Fibroblast of lung (primary cell): ENCODE measurements around the gene RIPK1. TPM values are rescaled to one million over a fixed set of nuclear protein-coding genes. Genes with fewer than 3 reads are reported as not detected.
A peak's percentile ranks its signal among the peaks of the same experiment; 100 is the strongest.
"Not testable (repeated sequence)": the region's sequence is repeated elsewhere in the genome, so short reads cannot be mapped to it uniquely, and the experiment has no call there.

ENCODE experiments used
- DNase-seq, 2 donors: peaks; one replicate each; pipeline versions ENCODE4 v3.0.0 to v3.0.0-alpha.2; 2010; ENCODE audit warnings: low read depth in 2 of 2
- H2AFZ ChIP-seq: 2 replicates; pipeline ENCODE4 v1.5.1; 2012; ENCODE audit warnings: low read length, control low read depth, inconsistent platforms
- H3K27ac ChIP-seq: 2 replicates; pipeline ENCODE4 v1.5.1; 2011; ENCODE audit warnings: low read length, control low read depth; ENCODE audit not compliant: insufficient read depth
- H3K27me3 ChIP-seq: 2 replicates; pipeline ENCODE4 v1.5.1; 2011; ENCODE audit warnings: mild to moderate bottlenecking, low read length; ENCODE audit not compliant: control insufficient read depth, insufficient read depth
- H3K36me3 ChIP-seq: 2 replicates; pipeline ENCODE4 v1.5.1; 2011; ENCODE audit warnings: low read length; ENCODE audit not compliant: control insufficient read depth, insufficient read depth
- H3K4me1 ChIP-seq: 2 replicates; pipeline ENCODE4 v1.5.1; 2011; ENCODE audit warnings: low read length; ENCODE audit not compliant: control insufficient read depth, insufficient read depth; ENCODE audit errors: extremely low read depth
- H3K4me2 ChIP-seq: 2 replicates; pipeline ENCODE4 v1.5.1; 2011; ENCODE audit warnings: low read length, control low read depth; ENCODE audit not compliant: insufficient read depth; ENCODE audit errors: extremely low read depth
- H3K4me3 ChIP-seq, 4 experiments: fragments of 200-600 bp in 1 of 4; sonication (generic) in 1 of 4; replicated peaks in 1 of 4; 2 replicates each; pipeline ENCODE4 v1.5.1; 2011 to 2016; ENCODE audit warnings: low read length in 4 of 4, low read depth in 3 of 4, mild to moderate bottlenecking in 3 of 4, control low read depth in 2 of 4, inconsistent platforms in 1 of 4, mixed read lengths in 1 of 4; ENCODE audit not compliant: insufficient read depth in 1 of 4; ENCODE audit errors: control extremely low read depth in 1 of 4
- H3K79me2 ChIP-seq: 2 replicates; pipeline ENCODE4 v1.5.1; 2012; ENCODE audit warnings: mild to moderate bottlenecking, low read length, inconsistent platforms; ENCODE audit not compliant: control insufficient read depth, insufficient read depth
- H3K9ac ChIP-seq: 2 replicates; pipeline ENCODE4 v1.5.1; 2011; ENCODE audit warnings: mild to moderate bottlenecking, low read length, control low read depth; ENCODE audit not compliant: insufficient read depth
- H3K9me3 ChIP-seq: 2 replicates; pipeline ENCODE4 v1.5.1; 2012; ENCODE audit warnings: low read depth, low read length; ENCODE audit not compliant: control insufficient read depth, insufficient read depth
- H4K20me1 ChIP-seq: 2 replicates; pipeline ENCODE4 v1.5.1; 2011; ENCODE audit warnings: low read length; ENCODE audit not compliant: control insufficient read depth, insufficient read depth; ENCODE audit errors: extremely low read depth
- CTCF ChIP-seq, 2 donors: IDR thresholded peaks in 1 of 2; conservative IDR thresholded peaks in 1 of 2; 1 replicate in 1 of 2; 2 replicates in 1 of 2; pipeline ENCODE4 v1.5.1; 2011 to 2012; ENCODE audit warnings: low read length in 2 of 2, control low read depth in 1 of 2, inconsistent platforms in 1 of 2, low read depth in 1 of 2, mild to moderate bottlenecking in 1 of 2
- EZH2 ChIP-seq: IDR thresholded peaks from 2 replicates; pipeline ENCODE4 v1.5.1; 2012; ENCODE audit warnings: low read length, control low read depth, mild to moderate bottlenecking; ENCODE audit errors: missing control alignments
- polyA plus RNA-seq, 2 donors: library from polyadenylated mRNA; depleted of rRNA in 1 of 2; stranded (reverse) in 1 of 2; unstranded in 1 of 2; fragments of >200 nt; gene quantifications; 2 replicates each; pipeline ENCODE4 v1.2.1, GENCODE V29; 2011 to 2012; ENCODE audit warnings: missing spikeins in 1 of 2
- total RNA-seq: library from RNA; depleted of rRNA; stranded (reverse); fragments of >200 nt; gene quantifications from 2 replicates; pipeline ENCODE4 v1.2.1, GENCODE V29; 2014

RIPK1 gene
- total and polyA plus RNA-seq, 2 donors (not counting 1 experiment from before 2014, with no cell fraction given) = 22.1 to 29.3 TPM

- no peak for DNase-seq
- Histone ChIP-seq H3K9ac (no peak overlapping the region), H3K36me3 (no peaks in the 10 kb centered on the region), H4K20me1 (no peaks in the 10 kb centered on the region), H3K4me1 (no peaks in the 10 kb centered on the region), H2AFZ (no peak overlapping the region), H3K27ac (no peak overlapping the region), H3K4me2 (no peak overlapping the region), H3K79me2 (no peaks in the 10 kb centered on the region), H3K4me3 (no peak overlapping the region), H3K27me3 (peaks cover 2% of the 10 kb centered on the region), H3K9me3 (no peaks in the 10 kb centered on the region)
- TF ChIP-seq EZH2 = no peak
- no peak for TF ChIP-seq CTCF (conservative IDR thresholded peaks at IDR 0.05 in 1 of 2, IDR thresholded peaks at IDR 0.05 in 1 of 2; ENCODE audit: low read depth in 1 of 2, low read length in 2 of 2)
Observed at GRCh38 chr6:3052481-3053230, 15.6 kb upstream of the RIPK1 start.

GRCh38 chr6:3053231-3053508 lies 15.1 kb upstream of the RIPK1 start:
- Histone ChIP-seq H3K36me3 (no peaks in the 10 kb centered on the region), H3K9me3 (no peaks in the 10 kb centered on the region), H3K4me1 (no peaks in the 10 kb centered on the region), H4K20me1 (no peaks in the 10 kb centered on the region), H3K79me2 (no peaks in the 10 kb centered on the region), H2AFZ (peak overlapping the region; percentile 87), H3K27me3 (peaks cover 2% of the 10 kb centered on the region), H3K9ac (no peak overlapping the region), H3K4me3 (peak overlapping the region in 3 of 4 experiments; percentile 9 to 55 (median 9)), H3K27ac (no peak overlapping the region), H3K4me2 (peak overlapping the region; percentile 85)
- no peak for TF ChIP-seq EZH2
- TF ChIP-seq CTCF (conservative IDR thresholded peaks at IDR 0.05 in 1 of 2, IDR thresholded peaks at IDR 0.05 in 1 of 2; ENCODE audit: low read depth in 1 of 2, low read length in 2 of 2) = no peak
- no peak for DNase-seq

- Histone ChIP-seq H3K27ac (peak overlapping the region; percentile 51), H3K9ac (peak overlapping the region; percentile 2), H3K4me3 (peak overlapping the region in 3 of 4 experiments; percentile 31 to 55 (median 41)), H3K4me2 (peak overlapping the region; percentile 28)
- H3K79me2 ChIP-seq, H3K27me3 ChIP-seq, H3K36me3 ChIP-seq, H2AFZ ChIP-seq, H3K4me1 ChIP-seq, H4K20me1 ChIP-seq, H3K9me3 ChIP-seq: not testable (repeated sequence)
- DNase-seq = peak; percentile 34
Observed at GRCh38 chr6:3054229-3055157, 13.8 kb upstream of the RIPK1 start.

- H3K36me3 ChIP-seq, H3K27me3 ChIP-seq, H3K79me2 ChIP-seq, H3K4me2 ChIP-seq, H3K27ac ChIP-seq, H3K4me1 ChIP-seq, H3K9ac ChIP-seq, H3K4me3 ChIP-seq, H4K20me1 ChIP-seq, H2AFZ ChIP-seq, H3K9me3 ChIP-seq, DNase-seq: not testable (repeated sequence)
Observed at GRCh38 chr6:3055158-3055499, 13.2 kb upstream of the RIPK1 start.
